ENCODE measurements around the gene MIER2.

The MIER2 gene

DNA sequence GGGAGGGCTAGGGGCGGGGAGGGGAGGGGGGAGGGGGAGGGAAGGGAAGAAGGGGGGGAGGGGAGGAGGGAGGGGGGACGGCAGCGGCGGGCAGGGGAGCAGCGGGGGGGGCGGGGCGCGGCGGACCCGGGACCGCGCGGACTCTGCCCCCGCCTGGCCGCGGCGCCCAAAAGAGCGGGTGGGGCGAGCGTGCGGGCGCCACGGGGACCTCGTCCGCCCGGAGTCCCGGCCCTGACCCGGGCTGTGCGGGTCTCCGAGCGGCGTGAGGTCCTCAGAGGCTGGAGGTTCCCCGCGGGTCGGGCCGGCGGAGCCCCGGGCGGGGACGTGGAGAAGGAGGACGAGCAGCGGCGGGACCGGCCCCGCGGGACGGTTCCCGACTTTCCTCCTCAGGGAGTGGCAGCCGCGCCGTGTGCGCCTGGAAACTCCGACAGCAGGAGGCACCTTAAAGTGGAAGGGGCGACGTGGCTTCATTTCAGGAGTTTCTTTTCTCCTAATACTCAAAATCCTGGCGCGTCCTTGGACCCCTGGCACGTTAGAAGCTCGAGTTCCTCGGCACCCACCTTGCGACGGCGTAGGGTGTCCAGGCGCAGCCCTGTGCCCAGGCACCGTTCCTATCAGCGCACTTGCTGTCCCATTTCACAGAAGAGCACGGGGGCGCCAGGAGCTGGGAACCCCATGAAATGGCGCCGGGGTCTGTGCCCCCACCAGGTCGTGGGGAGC is 52.9 kb downstream of the MIER2 start:
- peaks cover 31% of the 10 kb centered on the region for H3K4me1 Mint-ChIP-seq
- no peaks in the 10 kb centered on the region for H3K36me3 Mint-ChIP-seq (ENCODE audit: low read depth)
- peaks cover 72% of the 10 kb centered on the region for H3K27me3 Mint-ChIP-seq (ENCODE audit: low read depth, poor library complexity)
- H3K9me3 Mint-ChIP-seq = no peaks in the 10 kb centered on the region
- TF ChIP-seq, protein P1, sequence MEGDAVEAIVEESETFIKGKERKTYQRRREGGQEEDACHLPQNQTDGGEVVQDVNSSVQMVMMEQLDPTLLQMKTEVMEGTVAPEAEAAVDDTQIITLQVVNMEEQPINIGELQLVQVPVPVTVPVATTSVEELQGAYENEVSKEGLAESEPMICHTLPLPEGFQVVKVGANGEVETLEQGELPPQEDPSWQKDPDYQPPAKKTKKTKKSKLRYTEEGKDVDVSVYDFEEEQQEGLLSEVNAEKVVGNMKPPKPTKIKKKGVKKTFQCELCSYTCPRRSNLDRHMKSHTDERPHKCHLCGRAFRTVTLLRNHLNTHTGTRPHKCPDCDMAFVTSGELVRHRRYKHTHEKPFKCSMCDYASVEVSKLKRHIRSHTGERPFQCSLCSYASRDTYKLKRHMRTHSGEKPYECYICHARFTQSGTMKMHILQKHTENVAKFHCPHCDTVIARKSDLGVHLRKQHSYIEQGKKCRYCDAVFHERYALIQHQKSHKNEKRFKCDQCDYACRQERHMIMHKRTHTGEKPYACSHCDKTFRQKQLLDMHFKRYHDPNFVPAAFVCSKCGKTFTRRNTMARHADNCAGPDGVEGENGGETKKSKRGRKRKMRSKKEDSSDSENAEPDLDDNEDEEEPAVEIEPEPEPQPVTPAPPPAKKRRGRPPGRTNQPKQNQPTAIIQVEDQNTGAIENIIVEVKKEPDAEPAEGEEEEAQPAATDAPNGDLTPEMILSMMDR (IDR thresholded peaks at IDR 0.05) = no peak
- no peak overlapping the region for H3K4me3 Mint-ChIP-seq
- DNase-seq = no peak
- no peak overlapping the region for H3K27ac Mint-ChIP-seq

DNA sequence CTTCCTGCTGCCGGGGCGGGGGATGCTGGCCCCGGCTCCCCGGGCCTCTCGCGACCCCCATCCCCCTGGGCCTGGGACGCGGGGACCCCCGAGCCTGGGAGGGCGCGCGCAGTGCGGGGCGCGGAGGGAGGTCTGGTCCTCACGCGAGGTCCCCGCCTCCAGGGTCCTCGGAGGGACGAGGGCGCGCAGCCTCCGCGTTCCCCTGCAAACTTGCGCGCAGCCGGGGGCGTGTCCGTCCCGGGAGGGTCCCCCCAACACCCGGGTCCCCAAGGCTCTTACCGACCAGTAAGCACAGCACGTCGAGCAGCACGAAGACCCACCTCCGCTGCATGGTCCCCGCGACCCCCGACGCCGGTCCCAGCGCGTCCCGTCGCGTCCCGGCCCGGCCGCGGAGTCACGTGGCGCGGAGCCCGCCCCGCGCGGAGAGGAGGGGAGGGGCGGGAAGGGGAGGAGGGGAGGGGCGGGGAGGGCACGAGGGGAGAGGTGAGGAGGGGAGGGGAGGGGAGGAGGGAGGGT is 53.5 kb downstream of the MIER2 start, which contains the start of gene PLPP2:
Gene PLPP2, minus strand, starts transcription at position 398 of the 516 bp plus-strand sequence. Its CDS starts 67 bp downstream, at position 331.
- Mint-ChIP-seq H3K4me3 (peak within 1 kb of the TSS; percentile 34), H3K4me1 (peaks cover 25% of the 10 kb centered on the region), H3K27me3 (ENCODE audit: low read depth, poor library complexity) (peaks cover 76% of the 10 kb centered on the region), H3K9me3 (no peaks in the 10 kb centered on the region), H3K27ac (no peak within 1 kb of the TSS), H3K36me3 (ENCODE audit: low read depth) (no peaks in the 10 kb centered on the region)
- TF ChIP-seq, protein P1 (IDR thresholded peaks at IDR 0.05) = no peak
- DNase-seq = no peak

DNA sequence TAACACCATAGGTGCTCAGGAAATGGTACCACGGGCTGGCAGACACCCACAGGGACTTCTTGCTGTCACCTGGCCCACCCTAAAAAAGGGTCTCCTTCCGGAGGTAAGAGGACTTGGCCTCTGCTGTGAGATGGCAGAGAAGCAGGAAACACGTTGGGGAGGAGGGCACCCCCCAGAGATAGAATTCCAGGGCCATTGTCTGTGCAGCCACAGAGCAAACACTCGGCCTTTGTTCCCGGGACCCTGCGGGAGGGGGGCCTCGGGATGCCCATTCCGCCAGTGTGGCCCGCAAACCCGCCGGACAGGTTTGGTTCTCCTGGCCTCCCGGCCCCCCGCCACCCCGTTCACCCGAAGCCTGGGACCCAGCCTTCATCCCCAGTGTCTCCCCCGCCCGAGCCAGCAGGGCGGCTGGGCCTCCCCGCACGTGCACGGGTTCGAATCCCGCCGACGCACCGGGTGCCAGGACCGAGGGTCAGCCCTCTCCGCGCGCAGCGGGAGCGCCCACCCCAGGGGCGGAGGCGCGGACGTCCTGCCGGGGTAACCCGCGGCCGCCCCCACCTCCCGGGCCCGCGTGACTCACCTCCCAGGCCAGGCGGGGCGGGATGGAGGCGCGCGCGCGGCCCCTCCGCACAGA is 54.1 kb downstream of the MIER2 start:
- H3K4me1 Mint-ChIP-seq = peaks cover 19% of the 10 kb centered on the region
- no peaks in the 10 kb centered on the region for H3K36me3 Mint-ChIP-seq (ENCODE audit: low read depth)
- TF ChIP-seq, protein P1 (IDR thresholded peaks at IDR 0.05) = no peak
- peak overlapping the region; percentile 34 for H3K4me3 Mint-ChIP-seq
- no peaks in the 10 kb centered on the region for H3K9me3 Mint-ChIP-seq
- H3K27me3 Mint-ChIP-seq (ENCODE audit: low read depth, poor library complexity) = peaks cover 72% of the 10 kb centered on the region
- H3K27ac Mint-ChIP-seq = no peak overlapping the region
- DNase-seq = no peak

DNA sequence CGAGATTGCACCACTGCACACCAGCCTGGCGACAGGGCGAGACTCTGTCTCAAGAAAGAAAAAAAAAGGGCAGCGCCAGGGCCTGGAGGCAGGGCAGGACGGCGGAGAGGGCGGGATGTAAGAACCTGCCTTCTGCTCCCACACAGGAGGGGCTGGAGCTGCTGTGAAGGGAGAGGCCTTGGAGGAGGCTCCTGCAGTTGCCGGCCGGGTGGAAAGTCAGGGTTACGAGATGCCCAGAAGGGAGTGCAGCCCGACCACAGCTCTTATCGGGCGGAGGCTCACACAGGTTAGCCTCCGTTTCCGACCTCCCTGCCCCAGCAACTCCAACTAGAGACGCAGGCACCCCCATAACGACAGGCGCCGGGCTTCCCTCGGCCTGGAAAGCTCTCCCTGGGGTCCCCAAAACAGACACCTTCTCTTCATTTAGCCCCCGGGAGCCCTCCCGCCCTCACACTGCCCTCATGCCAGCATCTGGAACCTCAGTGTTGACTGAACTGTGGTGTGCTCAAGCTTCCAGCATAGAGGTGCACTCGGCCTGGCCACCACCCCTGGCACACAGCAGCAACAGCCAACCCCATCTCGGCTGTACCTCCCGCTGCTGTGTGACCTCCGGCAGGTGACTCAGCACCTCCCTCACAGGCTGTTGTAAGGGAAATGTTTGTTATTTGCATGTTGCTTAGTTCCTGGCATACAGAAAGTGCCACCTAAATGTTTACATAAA is 54.8 kb downstream of the MIER2 start:
- no peak for DNase-seq
- Mint-ChIP-seq H3K9me3 (no peaks in the 10 kb centered on the region), H3K36me3 (ENCODE audit: low read depth) (no peaks in the 10 kb centered on the region), H3K27me3 (ENCODE audit: low read depth, poor library complexity) (peaks cover 70% of the 10 kb centered on the region), H3K27ac (no peak overlapping the region), H3K4me1 (peaks cover 12% of the 10 kb centered on the region), H3K4me3 (no peak overlapping the region)
- TF ChIP-seq, protein P1 (IDR thresholded peaks at IDR 0.05) = no peak

DNA sequence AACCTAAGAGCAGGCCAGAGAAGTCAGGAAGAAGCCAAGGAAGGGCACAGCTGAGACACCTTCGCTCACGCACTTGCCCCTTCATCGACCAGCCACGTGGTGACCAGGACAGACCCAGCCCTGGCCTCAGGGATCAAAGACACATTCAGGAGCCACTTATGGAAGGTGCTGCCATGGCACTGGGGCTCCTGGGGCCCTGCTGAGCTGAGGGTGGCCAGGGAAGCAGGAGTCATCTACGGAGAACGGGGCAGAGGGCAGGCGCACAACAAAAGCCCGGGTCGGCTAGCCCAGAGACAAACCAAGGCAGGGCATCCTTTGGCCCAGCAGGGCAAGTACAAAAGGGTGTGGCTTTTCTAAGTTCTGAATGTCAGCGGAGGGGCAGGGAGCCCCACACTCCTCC is 55.7 kb downstream of the MIER2 start:
- no peak for DNase-seq
- H3K27me3 Mint-ChIP-seq (ENCODE audit: low read depth, poor library complexity) = peaks cover 64% of the 10 kb centered on the region
- H3K36me3 Mint-ChIP-seq (ENCODE audit: low read depth) = no peaks in the 10 kb centered on the region
- H3K4me3 Mint-ChIP-seq = no peak overlapping the region
- TF ChIP-seq, protein P1 (IDR thresholded peaks at IDR 0.05) = no peak
- peaks cover 4% of the 10 kb centered on the region for H3K4me1 Mint-ChIP-seq
- no peak overlapping the region for H3K27ac Mint-ChIP-seq
- H3K9me3 Mint-ChIP-seq = no peaks in the 10 kb centered on the region

Data from nephron progenitor cell (in vitro differentiated cells).